K562 (cell line): ENCODE measurements around the gene ADAM22. TPM values are rescaled to one million over a fixed set of nuclear protein-coding genes. Genes with fewer than 3 reads are reported as not detected.
"Not testable (repeated sequence)": the region's sequence is repeated elsewhere in the genome, so short reads cannot be mapped to it uniquely, and the experiment has no call there.

ENCODE experiments used
- ATAC-seq: fragments of 200-7000 bp; cut with Tn5 transposase; 3 replicates; pipeline ENCODE4 v1.9.1; 2020; ENCODE audit warnings: moderate library complexity
- BruUV-seq: library from RNA; stranded (reverse); fragments of 400-500 nt; replicated peaks from 2 replicates; lab custom pipeline; 2021; lab: Mats Ljungman, UMichigan
- CTCF ChIA-PET: fragments of 300-600 bp; formaldehyde crosslinking; extraction: SDS; loops from one replicate; lab custom pipeline; 2021; ENCODE audit warnings: low intra/inter-chr PET ratio; lab: Yijun Ruan, JAX
- POLR2A ChIA-PET: fragments of 300-600, 350-650 bp; sonication (Branson Sonifier 250); formaldehyde crosslinking; extraction: SDS; loops from one replicate; lab custom pipeline; 2021; ENCODE audit warnings: antibody characterized with exemption, inconsistent platforms; lab: Yijun Ruan, JAX
- DNase-seq, 4 experiments: peaks; one replicate each; pipeline versions ENCODE4 v3.0.0 to v3.0.0-alpha.2; 2011 to 2018; ENCODE audit warnings: low spot score in 3 of 4, mixed read lengths in 3 of 4; ENCODE audit errors: extremely low read depth in 1 of 4
- FAIRE-seq: peaks from 2 replicates; lab custom pipeline; 2011; peaks lifted over from hg19 to GRCh38; lab: Jason Lieb, UNC
- H2AFZ ChIP-seq: 2 replicates; pipeline ENCODE4 v1.6.0; 2011; ENCODE audit warnings: low read depth, low read length, control low read depth, inconsistent platforms
- H3K27ac ChIP-seq: fragments of 200-600 bp; 3 replicates; pipeline ENCODE4 v1.8.0; 2011; ENCODE audit warnings: low read depth, mild to moderate bottlenecking, control low read depth, inconsistent platforms, low read length, moderate library complexity, mixed read lengths; ENCODE audit errors: extremely low read depth
- H3K27me3 ChIP-seq, 2 experiments: fragments of 300-600 bp in 1 of 2; 2 replicates in 1 of 2; 3 replicates in 1 of 2; pipeline versions ENCODE4 v1.6.0 to v1.8.0; 2011; ENCODE audit warnings: inconsistent platforms in 2 of 2, low read length in 2 of 2, mild to moderate bottlenecking in 1 of 2, mixed read lengths in 1 of 2, moderate library complexity in 1 of 2; ENCODE audit not compliant: control insufficient read depth in 2 of 2, insufficient read depth in 2 of 2
- H3K36me3 ChIP-seq: fragments of 300-600 bp; 3 replicates; pipeline ENCODE4 v1.8.0; 2011; ENCODE audit warnings: mild to moderate bottlenecking, low read length, inconsistent platforms; ENCODE audit not compliant: control insufficient read depth, insufficient read depth
- H3K4me1 ChIP-seq, 2 experiments: fragments of 200-600 bp in 1 of 2; replicated peaks in 1 of 2; 2 replicates in 1 of 2; 3 replicates in 1 of 2; pipeline versions ENCODE4 v1.5.1 to v1.8.0; 2011; ENCODE audit warnings: inconsistent platforms in 2 of 2, low read length in 2 of 2, mild to moderate bottlenecking in 1 of 2, mixed read lengths in 1 of 2, moderate library complexity in 1 of 2; ENCODE audit not compliant: control insufficient read depth in 2 of 2, insufficient read depth in 2 of 2
- H3K4me2 ChIP-seq: 2 replicates; pipeline ENCODE4 v1.6.1; 2011; ENCODE audit warnings: low read length, control low read depth, inconsistent platforms, mixed read lengths; ENCODE audit not compliant: insufficient read depth
- H3K4me3 ChIP-seq: fragments of 200-600 bp; sonication (generic), shearing (Covaris generic); 2 replicates; pipeline ENCODE4 v1.5.1; 2016; ENCODE audit warnings: control low read depth, inconsistent platforms
- H3K79me2 ChIP-seq: fragments of 200-600 bp; 3 replicates; pipeline ENCODE4 v1.8.0; 2011; ENCODE audit warnings: low read length, inconsistent platforms; ENCODE audit not compliant: control insufficient read depth, insufficient read depth
- H3K9ac ChIP-seq, 2 experiments: 2 replicates each; pipeline versions ENCODE4 v1.6.0 to v1.6.1; 2011; ENCODE audit warnings: low read depth in 2 of 2, low read length in 2 of 2, control low read depth in 1 of 2, inconsistent platforms in 1 of 2, mild to moderate bottlenecking in 1 of 2, mixed read lengths in 1 of 2; ENCODE audit not compliant: insufficient read depth in 1 of 2
- H3K9me1 ChIP-seq: one replicate; pipeline ENCODE4 v1.6.0; 2011; ENCODE audit warnings: inconsistent platforms, mild to moderate bottlenecking, low read length, moderate library complexity; ENCODE audit not compliant: control insufficient read depth, insufficient read depth
- H3K9me3 ChIP-seq: replicated peaks from 2 replicates; pipeline ENCODE4 v1.5.1; 2011; ENCODE audit warnings: low read depth, low read length, inconsistent platforms; ENCODE audit not compliant: control insufficient read depth, insufficient read depth
- H4K20me1 ChIP-seq: replicated peaks from 2 replicates; pipeline ENCODE4 v1.6.1; 2011; ENCODE audit warnings: low read length, inconsistent platforms, mixed read lengths; ENCODE audit not compliant: control insufficient read depth, insufficient read depth
- MAFG ChIP-seq: fragments of 450-650 bp; conservative IDR thresholded peaks from 2 replicates; pipeline ENCODE4 v1.6.1; 2016; ENCODE audit warnings: missing genetic modification characterization, missing compliant biosample characterization
- SIN3B ChIP-seq: fragments of 450-650 bp; IDR thresholded peaks from 2 replicates; pipeline ENCODE4 v1.6.1; 2017; ENCODE audit warnings: low read depth, mild to moderate bottlenecking, moderate library complexity
- TRIM25 ChIP-seq: fragments of 450-650 bp; IDR thresholded peaks from 2 replicates; pipeline ENCODE4 v1.7.0; 2016; ENCODE audit warnings: borderline replicate concordance
- ZNF316 ChIP-seq: fragments of 450-650 bp; IDR thresholded peaks from 2 replicates; pipeline ENCODE4 v1.6.1; 2016
- in situ Hi-C: fragments of 300-500 bp; cut with MboI; formaldehyde crosslinking; loops from 4 replicates; pipeline ENCODE4 v1.15.0; 2018; ENCODE audit warnings: inconsistent platforms, mixed read lengths
- intact Hi-C: fragments of 100-400 bp; cut with micrococcal nuclease; formaldehyde crosslinking; loops from 2 replicates; pipeline ENCODE4 v1.14.2; 2022
- polyA plus RNA-seq, 8 experiments: library from polyadenylated mRNA; depleted of rRNA in 4 of 8; stranded (reverse) in 5 of 8; unstranded in 3 of 8; fragments of >200 nt; fragmentation: Nextera tagmentation in 2 of 8; fragmentation: Illumina TruSeq in 1 of 8; extraction: Ambion mirVana in 2 of 8; extraction: Trizol in 1 of 8; gene quantifications; 2 replicates each; pipeline versions ENCODE4 v1.2.1 to v1.2.3, GENCODE V29; 2011 to 2014; ENCODE audit warnings: inconsistent platforms in 1 of 8, missing spikeins in 1 of 8
- total RNA-seq, 7 experiments: library from RNA; depleted of rRNA in 6 of 7; stranded (reverse); fragments of >200 nt in 6 of 7; fragmentation: Illumina TruSeq in 2 of 7; extraction: Trizol in 2 of 7; gene quantifications; 2 replicates each; pipeline versions ENCODE4 v1.2.1 to v1.2.3, GENCODE V29; 2011 to 2021; ENCODE audit warnings: low replicate concordance in 1 of 7

The ADAM22 gene
- total and polyA plus RNA-seq, 9 of the 15 experiments (the other 6 are each of a cell fraction or from before 2014, with no cell fraction given) = 0.01 to 0.58 (median 0.18) TPM

DNA sequence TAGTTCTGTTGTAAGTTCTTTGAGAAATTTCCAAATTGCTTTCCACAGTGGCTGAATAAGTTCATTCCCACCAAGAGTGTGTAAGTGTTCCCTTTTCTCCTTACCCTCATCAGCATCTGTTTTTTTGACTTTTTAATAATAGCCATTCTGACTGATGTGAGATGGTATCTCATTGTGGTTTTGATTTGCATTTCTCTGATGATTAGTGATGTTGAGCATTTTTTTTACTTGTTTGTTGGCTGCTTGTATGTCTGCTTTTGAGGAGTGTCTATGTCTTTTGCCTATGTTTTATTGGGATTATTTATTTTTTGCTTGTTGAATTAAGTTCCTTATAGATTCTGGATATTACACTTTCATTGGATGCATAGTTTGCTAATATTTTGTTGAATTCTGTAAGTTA is 11.9 kb downstream of the ADAM22 start:
- ATAC-seq, H3K9ac ChIP-seq, H3K4me3 ChIP-seq, H3K9me1 ChIP-seq, DNase-seq, in situ Hi-C loops, BruUV-seq, H3K79me2 ChIP-seq, H3K27ac ChIP-seq, H4K20me1 ChIP-seq, H3K27me3 ChIP-seq, H3K4me2 ChIP-seq, H2AFZ ChIP-seq, CTCF ChIA-PET, H3K36me3 ChIP-seq, POLR2A ChIA-PET, H3K9me3 ChIP-seq, FAIRE-seq, H3K4me1 ChIP-seq: not testable (repeated sequence)
- intact Hi-C loops = loop anchor here (10.0 kb wide), 1 partner anchor 171 kb away; no protein-coding TSS in a partner anchor

DNA sequence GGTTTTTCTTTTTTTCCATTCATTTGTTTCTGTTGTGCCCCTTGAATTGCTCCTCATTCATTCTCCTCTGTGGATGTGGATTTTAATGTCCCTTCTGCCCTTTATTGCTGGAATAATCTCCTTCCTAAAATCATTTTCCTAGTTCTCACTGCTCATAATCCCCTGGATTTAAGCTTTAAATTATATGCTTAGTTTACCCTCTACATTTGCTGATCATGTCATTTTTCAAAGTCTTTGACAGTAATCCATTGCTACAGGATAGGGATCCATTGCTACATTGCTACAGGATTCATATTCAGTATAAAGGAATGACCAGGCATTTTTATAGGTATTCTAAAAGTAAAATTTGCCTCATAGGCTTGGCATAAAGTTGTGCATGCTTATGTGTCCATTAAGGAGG is 14.3 kb downstream of the ADAM22 start:
- Histone ChIP-seq H3K4me2 (no peak overlapping the region), H3K27me3 (no peaks in the 10 kb centered on the region; a peak in 1 of 5 replicates), H3K79me2 (no peaks in the 10 kb centered on the region), H3K36me3 (no peaks in the 10 kb centered on the region), H3K9me3 (no peaks in the 10 kb centered on the region), H3K4me1 (no peaks in the 10 kb centered on the region), H3K9me1 (no peaks in the 10 kb centered on the region), H3K4me3 (no peak overlapping the region), H3K27ac (no peak overlapping the region), H3K9ac (no peak overlapping the region), H4K20me1 (no peaks in the 10 kb centered on the region), H2AFZ (no peak overlapping the region)
- BruUV-seq = no TSS peak
- FAIRE-seq (no peak), ATAC-seq (no peak), DNase-seq (no peak)
- in situ Hi-C loops (no loop called here), intact Hi-C loops (loop anchor here (10.0 kb wide), 1 partner anchor 174 kb away; no protein-coding TSS in a partner anchor)
- ChIA-PET POLR2A (no interaction called here), CTCF (no interaction called here)
- TF ChIP-seq MAFG (tag) = 0 out of 2 replicates have a peak, but pooled peaks have one; percentile 16
- no peak for TF ChIP-seq TRIM25
- no peak for TF ChIP-seq SIN3B
- TF ChIP-seq ZNF316 = peak; percentile 57
